SKM-1 treated with dmso at 0.1 percent for 144 hours (cell line): ENCODE results near the gene GRIP1.

Experiments
- DNase-seq: peaks from one replicate; lab custom pipeline; 2025; ENCODE audit not compliant: unreplicated experiment; lab: John Stamatoyannopoulos, UW

GRIP1 gene

DNA sequence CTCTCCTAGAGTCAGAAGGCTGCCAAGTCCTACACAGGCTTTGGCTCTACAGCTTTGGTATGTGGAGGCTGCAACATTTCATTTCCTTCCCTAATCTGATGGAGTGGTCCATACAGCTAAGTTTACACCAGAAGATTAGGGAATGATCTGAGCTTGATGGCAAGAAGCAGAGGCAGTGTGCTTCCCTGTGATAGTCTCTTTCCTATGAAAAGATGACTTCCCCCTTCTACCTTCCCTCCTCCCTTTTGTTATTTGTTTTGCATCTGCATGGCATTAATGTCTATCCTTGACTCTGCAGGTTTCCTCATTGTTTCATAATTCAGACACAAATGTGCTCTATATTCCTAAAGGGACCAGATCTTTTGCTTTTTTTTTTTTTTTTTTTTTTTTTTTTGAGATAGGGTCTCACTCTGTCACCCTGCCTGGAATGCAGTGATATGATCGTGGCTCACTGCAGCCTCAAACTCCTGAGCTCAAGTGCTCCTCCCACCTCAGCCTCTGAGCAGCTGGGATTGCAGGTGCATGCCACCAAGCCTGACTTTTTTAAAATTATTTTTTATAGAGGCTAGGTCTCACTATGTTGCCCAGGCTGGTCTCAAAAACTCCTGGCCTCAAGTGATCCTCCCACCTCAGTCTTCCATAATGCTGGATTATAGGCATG, 76.3 kb downstream of the GRIP1 start:
- no peak for DNase-seq

- no peak for DNase-seq
Measured at GRCh38 chr12:66600903-66601302, 78.0 kb downstream of the GRIP1 start.

DNA sequence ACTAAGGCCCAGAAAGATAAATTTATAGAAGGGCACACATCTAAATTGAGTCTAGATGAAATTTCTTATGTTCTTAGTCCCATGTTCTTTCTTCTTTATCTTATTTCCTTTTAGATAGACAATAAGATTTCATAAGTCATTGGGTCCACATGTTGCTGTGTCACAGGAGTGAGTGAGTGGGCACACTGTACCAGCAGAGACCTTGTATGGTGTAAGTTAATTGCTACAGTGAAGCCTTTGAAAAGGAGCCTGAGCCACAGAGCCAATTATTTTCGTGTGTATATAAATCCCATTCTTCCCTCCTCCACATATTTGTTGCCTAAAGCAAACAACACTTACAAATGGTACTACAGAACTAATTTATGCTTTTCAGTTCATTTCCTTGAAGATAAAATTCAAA, 79.1 kb downstream of the GRIP1 start:
- DNase-seq, result no peak

GRCh38 chr12:66598608-66599007, 80.3 kb downstream of the GRIP1 start:
- no peak for DNase-seq

- DNase-seq, result no peak
Measured at GRCh38 chr12:66598079-66598478, 80.8 kb downstream of the GRIP1 start.

GRCh38 chr12:66596199-66596598, 82.7 kb downstream of the GRIP1 start:
- DNase-seq, result no peak

DNA sequence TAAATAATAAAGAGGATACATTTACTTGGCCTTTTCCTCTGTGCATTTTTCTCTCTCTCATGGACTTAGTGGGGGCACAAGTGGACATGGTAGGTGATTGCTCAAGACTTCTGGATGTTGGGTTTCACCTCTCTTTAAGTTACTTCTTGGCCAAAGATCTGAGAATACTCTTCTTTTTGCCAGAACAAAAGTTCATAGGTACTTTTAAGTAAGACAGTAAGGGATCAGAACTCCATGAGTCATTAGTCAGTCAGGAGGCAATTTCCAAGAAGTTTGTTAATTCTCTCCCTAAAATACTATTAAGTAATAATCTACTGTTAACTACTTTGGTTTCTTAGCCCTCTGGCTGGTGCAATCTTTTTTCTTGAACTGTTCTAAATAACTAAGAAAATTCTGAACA, 84.2 kb downstream of the GRIP1 start:
- no peak for DNase-seq

DNA sequence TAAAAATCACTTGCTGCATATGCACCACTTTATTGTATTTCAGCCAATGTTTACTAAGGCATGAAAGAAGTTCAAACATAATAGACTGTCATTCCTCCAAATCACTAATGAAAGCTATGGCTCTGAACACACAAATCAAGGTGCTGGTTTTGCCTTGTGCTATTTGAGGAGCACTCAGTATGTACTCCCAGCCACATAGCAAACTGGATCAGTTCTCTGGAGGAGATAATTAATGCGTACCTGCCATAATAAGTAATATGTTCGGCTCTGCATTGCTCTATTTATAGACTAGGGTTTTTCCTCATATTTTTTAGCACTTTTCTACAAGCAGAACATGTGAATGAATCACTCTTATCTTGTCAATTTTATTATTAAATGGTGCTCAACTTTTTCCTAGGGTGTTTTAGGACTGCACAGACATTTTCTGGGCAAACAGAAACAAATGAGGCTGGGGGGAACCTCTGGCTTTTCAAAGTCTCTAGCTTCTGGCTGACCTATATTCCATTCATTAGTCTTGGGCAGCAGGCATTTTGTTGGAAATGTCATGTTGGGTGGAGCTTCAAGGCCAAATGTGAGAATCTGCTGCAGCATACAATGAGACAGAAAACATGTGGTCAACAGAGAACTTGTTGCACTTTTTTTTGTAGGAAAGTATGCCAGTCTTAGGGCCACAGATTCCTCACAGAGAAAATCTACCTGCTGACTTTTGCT, 88.4 kb downstream of the GRIP1 start:
- no peak for DNase-seq

- no peak for DNase-seq
Measured at GRCh38 chr12:66589095-66589494, 89.8 kb downstream of the GRIP1 start.

- no peak for DNase-seq
Measured at GRCh38 chr12:66587912-66588311, 91.0 kb downstream of the GRIP1 start.

- DNase-seq, result no peak
Measured at GRCh38 chr12:66584673-66585072, 94.2 kb downstream of the GRIP1 start.

GRCh38 chr12:66573605-66574004, 105.3 kb downstream of the GRIP1 start:
- no peak for DNase-seq

- no peak for DNase-seq
Measured at GRCh38 chr12:66572845-66573244, 106.0 kb downstream of the GRIP1 start.

DNA sequence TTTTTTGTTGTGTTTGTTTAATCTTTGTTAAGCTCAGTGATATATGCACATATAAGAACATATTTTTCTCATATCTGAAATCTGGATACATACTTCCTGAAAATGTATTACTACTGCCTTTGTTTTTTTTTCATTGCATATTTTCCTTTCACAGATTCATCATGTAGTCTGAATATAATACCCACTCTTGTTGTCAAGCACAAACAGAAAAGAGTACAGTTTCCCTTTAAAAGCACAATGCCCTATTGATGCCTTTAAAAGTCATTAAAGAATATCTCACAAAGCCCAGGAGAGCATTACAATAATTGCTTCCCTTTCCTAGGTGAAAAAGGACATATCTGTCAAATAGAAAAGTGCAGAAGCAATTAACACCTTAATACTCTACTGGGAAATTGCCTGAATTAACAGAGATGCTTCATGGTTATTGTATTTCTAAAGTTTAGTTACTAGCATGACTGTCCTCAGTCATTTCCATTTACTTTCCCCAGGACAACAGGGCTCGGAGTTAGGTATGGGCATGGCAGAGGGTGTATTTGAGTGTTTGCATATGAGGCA, 107.4 kb downstream of the GRIP1 start:
- DNase-seq, result no peak

GRCh38 chr12:66563220-66563619, 115.7 kb downstream of the GRIP1 start:
- DNase-seq, result no peak

- no peak for DNase-seq
Measured at GRCh38 chr12:66555113-66555512, 123.8 kb downstream of the GRIP1 start.

DNA sequence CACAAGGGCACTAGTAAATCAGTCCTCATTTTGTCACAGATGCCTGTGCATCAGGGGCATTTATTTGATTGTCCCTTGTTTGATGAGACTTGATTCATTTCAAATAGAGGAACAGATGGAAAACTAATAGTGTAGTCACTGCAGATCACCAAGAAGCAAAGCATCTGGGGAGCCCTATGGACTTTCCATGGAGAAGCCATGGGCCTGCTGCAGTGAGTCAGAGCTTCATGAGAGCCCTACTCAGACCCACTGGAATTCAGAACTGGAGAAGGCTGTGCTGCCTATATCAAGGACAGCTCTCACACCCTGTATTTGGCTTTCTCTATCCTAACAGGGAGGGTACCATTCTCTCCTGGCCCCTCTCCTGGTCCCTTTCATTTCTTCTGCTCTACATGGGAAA, 126.2 kb downstream of the GRIP1 start:
- DNase-seq, result no peak

GRCh38 chr12:66550626-66551025, 128.2 kb downstream of the GRIP1 start:
- no peak for DNase-seq

DNA sequence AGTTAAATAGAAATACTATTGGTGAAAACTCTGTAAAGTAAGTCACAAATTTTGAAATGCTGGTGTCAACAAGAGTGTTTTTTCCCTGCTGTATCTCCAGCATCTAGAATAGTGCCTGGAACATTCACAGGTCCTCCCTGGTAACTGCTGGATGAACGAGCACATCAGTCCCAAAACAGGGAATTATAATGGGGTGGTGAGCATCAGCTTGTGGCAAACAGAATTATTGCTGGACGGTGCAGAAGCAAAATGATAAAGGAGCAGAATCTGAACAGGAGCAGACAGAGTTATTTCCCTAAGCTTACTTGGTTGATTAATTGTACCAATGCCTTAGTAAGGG, 129.9 kb downstream of the GRIP1 start:
- DNase-seq, result no peak

- DNase-seq, result no peak
Measured at GRCh38 chr12:66548338-66549049, 130.4 kb downstream of the GRIP1 start.

DNA sequence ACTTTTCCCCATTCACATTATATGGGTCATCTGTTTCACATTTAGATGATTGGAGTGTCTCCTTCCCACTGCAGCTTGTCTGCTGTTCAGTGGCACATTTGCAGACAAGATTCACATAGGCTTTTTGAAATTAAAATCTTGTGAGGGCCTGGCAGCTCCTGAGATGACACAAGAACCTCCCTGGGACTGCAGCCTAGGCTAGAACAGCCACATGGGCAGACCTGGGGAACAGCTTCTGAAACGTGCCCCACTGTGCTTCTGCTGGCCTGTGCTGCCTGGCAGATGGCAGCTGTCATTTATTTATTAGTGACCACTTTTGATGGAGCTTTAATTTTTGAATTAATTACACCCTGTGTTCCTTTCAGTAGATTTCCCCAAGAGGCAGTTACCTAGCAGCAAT, 137.4 kb downstream of the GRIP1 start:
- no peak for DNase-seq

DNA sequence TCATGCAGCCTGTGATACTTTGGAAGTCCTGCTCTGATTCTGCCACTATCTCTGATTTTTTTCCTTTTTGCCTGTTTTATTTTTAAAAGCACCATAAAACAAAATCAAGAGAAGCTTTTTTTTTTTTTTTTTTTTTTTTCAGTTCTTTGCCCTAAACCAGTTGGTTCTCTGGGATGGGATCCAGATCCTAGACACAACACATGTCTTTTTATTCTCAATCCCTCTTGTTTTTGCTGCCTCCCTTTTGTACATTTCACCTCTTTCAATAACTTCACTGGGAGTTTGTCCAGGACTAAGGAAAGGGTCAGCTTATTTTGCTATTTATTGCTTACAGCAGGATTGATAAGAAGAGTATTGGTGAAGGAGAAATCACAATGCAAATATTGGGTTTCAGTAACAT, 139.4 kb downstream of the GRIP1 start:
- DNase-seq, result no peak
